Bronchial epithelial cell (primary cell): Measurements from ENCODE around the gene ZNF799. TPM values are rescaled to one million over a fixed set of nuclear protein-coding genes. Genes with fewer than 3 reads are reported as not detected.
"Not testable (repeated sequence)": the region's sequence is repeated elsewhere in the genome, so short reads cannot be mapped to it uniquely, and the experiment has no call there.

Experiments
- DNase-seq: peaks from one replicate; pipeline ENCODE4 v3.0.0-alpha.2; 2010; ENCODE audit warnings: low read depth
- FAIRE-seq: peaks from 2 replicates; lab custom pipeline; 2011; peaks lifted over from hg19 to GRCh38; lab: Jason Lieb, UNC
- H3K27me3 ChIP-seq: 2 replicates; pipeline ENCODE4 v1.5.1; 2011; ENCODE audit warnings: low read length; ENCODE audit not compliant: control insufficient read depth, insufficient read depth
- H3K36me3 ChIP-seq: 2 replicates; pipeline ENCODE4 v1.5.1; 2011; ENCODE audit warnings: low read length; ENCODE audit not compliant: control insufficient read depth, insufficient read depth
- H3K4me3 ChIP-seq: 2 replicates; pipeline ENCODE4 v1.5.1; 2011; ENCODE audit warnings: mild to moderate bottlenecking, low read depth, low read length, control low read depth
- total RNA-seq: library from RNA; depleted of rRNA; stranded (reverse); fragments of >200 nt; gene quantifications from 2 replicates; pipeline ENCODE4 v1.2.1, GENCODE V29; 2014
- TF ChIP-seq, protein P1 (sequence below): IDR thresholded peaks from 2 replicates; pipeline ENCODE4 v1.5.1; 2011; ENCODE audit warnings: mild to moderate bottlenecking, moderate library complexity, low read length, control low read depth, inconsistent platforms; ENCODE audit not compliant: insufficient read depth, severe bottlenecking

The ZNF799 gene
- total RNA-seq, 1 donor from 2014 or later, result 2.6 TPM

DNA sequence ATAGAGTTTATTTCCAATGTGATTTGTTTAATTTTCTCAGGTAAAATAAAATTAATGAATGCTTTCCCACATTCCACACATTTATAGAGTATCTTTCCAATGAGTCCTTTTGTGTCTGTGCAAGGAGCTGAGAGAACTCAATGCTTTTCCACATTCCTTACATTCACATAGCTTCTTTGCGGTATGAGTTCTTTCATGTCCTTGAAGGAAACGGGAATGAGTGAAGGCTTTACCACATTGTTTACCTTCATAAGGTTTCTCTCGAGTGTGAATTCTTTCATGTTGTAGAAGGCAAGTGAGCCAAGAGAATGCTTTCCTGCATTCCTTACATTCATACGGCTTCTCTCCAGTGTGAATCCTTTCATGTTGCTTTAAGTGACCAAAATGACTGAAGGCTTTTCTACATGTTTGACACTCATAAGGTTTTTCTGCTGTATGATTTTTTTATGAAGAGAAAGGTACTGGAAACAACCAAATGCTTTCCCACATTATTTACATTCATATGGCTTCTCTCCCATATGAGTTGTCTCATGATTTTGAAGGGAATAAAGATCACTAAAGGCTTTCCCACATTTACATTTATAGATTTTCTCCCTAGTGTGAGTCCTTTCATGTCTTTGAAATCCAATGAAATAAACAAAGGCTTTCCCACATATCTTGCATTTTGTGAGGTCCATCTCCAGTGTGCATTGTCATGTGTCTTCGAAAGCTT is 21.2 kb downstream of the ZNF799 start:
- FAIRE-seq (peak; percentile 32), DNase-seq (no peak)
- Histone ChIP-seq H3K27me3 (no peaks in the 10 kb centered on the region), H3K36me3 (no peaks in the 10 kb centered on the region), H3K4me3 (no peak overlapping the region)
- TF ChIP-seq, protein P1, sequence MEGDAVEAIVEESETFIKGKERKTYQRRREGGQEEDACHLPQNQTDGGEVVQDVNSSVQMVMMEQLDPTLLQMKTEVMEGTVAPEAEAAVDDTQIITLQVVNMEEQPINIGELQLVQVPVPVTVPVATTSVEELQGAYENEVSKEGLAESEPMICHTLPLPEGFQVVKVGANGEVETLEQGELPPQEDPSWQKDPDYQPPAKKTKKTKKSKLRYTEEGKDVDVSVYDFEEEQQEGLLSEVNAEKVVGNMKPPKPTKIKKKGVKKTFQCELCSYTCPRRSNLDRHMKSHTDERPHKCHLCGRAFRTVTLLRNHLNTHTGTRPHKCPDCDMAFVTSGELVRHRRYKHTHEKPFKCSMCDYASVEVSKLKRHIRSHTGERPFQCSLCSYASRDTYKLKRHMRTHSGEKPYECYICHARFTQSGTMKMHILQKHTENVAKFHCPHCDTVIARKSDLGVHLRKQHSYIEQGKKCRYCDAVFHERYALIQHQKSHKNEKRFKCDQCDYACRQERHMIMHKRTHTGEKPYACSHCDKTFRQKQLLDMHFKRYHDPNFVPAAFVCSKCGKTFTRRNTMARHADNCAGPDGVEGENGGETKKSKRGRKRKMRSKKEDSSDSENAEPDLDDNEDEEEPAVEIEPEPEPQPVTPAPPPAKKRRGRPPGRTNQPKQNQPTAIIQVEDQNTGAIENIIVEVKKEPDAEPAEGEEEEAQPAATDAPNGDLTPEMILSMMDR, result no peak

DNA sequence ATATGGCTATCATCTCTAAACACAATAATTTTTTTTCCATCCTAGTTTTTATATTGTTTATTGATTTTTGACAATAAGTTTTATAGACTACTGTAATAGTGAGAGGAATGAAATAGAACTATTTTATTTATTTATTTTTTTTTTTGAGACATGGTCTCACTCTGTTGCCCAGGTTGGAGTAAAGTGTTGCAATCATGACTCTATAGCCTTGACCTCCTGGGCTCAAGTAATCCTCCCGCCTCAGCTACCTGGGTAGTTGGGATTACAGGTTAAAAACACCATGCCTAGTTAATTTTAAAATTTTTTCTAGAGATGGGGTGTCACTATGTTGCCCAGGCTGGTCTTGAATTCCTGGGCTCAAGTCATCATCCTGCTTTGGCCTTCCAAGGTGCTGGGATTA is 27.0 kb downstream of the ZNF799 start:
- no peaks in the 10 kb centered on the region for H3K36me3 ChIP-seq
- no peak overlapping the region for H3K4me3 ChIP-seq
- FAIRE-seq (no peak), DNase-seq (no peak)
- TF ChIP-seq, protein P1, result no peak
- H3K27me3 ChIP-seq, result no peaks in the 10 kb centered on the region

DNA sequence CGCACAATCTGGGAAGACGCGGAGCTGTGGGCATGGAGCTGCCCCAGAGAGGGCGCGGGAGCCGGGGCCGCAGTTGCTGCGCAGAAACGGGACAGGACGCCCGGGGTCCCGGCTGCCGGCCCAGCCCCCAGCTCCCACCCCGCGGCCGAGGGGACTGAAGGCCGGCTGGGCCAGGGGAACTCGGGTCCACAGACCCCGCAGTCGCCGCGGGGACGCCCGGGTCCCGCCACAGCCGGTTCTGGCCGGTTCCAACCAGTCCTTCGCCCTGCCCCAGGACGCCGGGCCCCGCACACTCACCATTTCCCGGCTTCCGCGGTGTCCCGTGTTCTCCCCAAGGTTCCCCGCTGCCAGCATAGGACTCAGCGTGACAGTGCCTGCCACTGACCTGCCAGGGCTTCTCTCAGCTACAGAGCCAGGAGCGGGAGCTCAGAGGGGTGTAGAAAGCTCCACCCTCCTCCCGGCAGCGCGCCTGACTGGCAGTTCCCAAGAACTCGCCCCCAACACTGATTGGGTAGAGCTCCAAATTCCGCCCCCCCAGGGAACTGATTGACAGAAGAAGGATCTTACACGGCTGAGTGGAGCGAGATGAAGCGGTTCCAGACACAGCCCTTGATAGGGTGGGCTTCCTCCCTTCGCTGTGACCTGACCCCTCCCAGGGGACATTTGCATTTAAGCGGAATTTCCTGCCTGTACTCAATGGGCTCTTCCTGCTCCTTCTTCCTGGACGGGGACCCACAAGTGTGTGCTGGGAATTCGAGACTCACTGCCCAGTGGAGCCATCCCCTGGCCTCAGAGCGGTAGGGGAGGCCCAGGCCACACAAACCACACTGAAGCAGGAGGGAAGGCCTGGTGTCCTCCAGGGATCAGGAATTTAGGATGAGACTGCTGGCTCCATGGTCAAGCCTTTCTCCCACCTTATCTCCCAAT is 35.6 kb downstream of the ZNF799 start, which contains the start of gene ZNF442:
ZNF442 (minus strand) TSS at position 448 of the 927 bp plus-strand sequence. CDS start 2,052 bp downstream, outside the sequence.
- peak within 1 kb of the TSS; percentile 80 for H3K4me3 ChIP-seq
- FAIRE-seq, result no peak

DNA sequence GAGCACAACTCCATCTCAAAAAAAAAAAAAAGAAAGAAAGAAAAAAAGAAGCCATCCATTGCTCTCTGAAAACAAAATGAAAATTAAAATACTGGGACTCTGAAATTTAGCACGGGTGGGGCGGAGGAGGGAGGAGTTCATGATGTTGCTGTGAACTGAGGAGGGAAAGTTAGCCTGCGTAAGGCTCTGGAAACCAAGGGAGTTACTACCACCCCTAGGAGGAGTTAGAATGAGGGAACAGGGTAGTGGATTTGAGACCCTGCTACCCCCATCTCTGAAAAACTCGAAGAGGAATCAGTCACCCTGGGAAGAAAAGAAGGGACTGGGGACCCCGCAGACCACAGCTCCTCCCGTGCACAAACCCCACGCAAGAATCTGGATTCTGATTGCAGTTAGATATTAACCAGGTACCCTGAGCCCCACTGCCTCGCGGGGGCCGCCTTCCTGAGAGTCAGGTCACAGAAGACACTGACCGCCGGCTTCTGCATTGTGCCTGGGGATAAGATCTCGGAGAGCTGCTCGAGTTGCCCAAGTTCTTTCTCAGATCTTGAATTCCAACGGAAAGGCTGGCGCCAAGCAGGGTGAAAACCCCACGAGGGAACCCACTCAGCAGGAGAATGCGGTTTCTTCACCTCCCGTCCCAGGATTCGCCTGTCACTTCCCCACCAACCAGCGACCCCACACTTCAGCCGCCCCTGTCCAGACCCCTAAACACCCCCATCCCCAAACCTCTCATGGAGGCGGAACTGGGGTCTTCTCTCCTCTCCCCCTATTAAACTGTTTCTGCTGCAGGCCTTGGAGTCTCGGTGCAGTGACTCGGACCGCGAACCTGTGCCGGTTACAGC is 36.5 kb downstream of the ZNF799 start:
- DNase-seq (no peak), FAIRE-seq (no peak)
- peak overlapping the region; percentile 80 for H3K4me3 ChIP-seq
- TF ChIP-seq, protein P1, result no peak
- H3K36me3 ChIP-seq, result no peaks in the 10 kb centered on the region
- no peaks in the 10 kb centered on the region for H3K27me3 ChIP-seq

More for the DNA sequence above, 35.6 kb downstream of the ZNF799 start, which contains the start of gene ZNF442:
- DNase-seq, result peak; percentile 92
- H3K36me3 ChIP-seq, result no peaks in the 10 kb centered on the region
- H3K27me3 ChIP-seq, result no peaks in the 10 kb centered on the region
- TF ChIP-seq, protein P1, result peak; percentile 67

DNA sequence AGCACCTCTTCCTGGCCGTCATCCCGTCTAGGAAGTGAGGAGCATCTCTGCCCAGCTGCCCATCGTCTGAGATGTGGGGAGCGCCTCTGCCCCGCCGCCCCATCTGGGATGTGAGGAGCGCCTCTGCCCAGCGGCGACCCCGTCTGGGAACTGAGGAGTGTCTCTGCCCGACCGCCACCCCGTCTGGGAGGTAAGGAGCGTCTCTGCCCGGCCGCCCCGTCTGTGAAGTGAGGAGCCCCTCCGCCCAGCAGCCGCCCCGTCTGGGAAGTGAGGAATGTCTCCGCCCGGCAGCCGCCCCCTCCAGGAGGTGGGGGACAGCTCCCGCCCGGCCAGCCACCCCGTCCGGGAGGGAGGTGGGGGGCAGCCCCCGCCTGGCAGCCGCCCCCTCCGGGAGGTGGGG is 38.8 kb downstream of the ZNF799 start:
- not testable (repeated sequence) for FAIRE-seq, H3K4me3 ChIP-seq, H3K27me3 ChIP-seq, H3K36me3 ChIP-seq, DNase-seq
